ENCODE results near the gene VWC2L.

GRCh38 chr2:214519258-214519818, 108.5 kb downstream of the VWC2L start:
- no peak for TF ChIP-seq CTCF (conservative IDR thresholded peaks at IDR 0.05; ENCODE audit: low read depth, low read length)
- no peak for TF ChIP-seq EZH2 (IDR thresholded peaks at IDR 0.05; ENCODE audit: borderline replicate concordance, low read depth, low read length, poor library complexity, severe bottlenecking)
